GM19455 (cell line): Measurements from ENCODE around the gene SETD7.
A peak's percentile ranks its signal among the peaks of the same experiment; 100 is the strongest.

Experiments
- ATAC-seq: cut with Tn5 transposase; IDR thresholded peaks from one replicate; pipeline ENCODE4 v1.9.1; 2021; ENCODE audit not compliant: unreplicated experiment

SETD7 gene

DNA sequence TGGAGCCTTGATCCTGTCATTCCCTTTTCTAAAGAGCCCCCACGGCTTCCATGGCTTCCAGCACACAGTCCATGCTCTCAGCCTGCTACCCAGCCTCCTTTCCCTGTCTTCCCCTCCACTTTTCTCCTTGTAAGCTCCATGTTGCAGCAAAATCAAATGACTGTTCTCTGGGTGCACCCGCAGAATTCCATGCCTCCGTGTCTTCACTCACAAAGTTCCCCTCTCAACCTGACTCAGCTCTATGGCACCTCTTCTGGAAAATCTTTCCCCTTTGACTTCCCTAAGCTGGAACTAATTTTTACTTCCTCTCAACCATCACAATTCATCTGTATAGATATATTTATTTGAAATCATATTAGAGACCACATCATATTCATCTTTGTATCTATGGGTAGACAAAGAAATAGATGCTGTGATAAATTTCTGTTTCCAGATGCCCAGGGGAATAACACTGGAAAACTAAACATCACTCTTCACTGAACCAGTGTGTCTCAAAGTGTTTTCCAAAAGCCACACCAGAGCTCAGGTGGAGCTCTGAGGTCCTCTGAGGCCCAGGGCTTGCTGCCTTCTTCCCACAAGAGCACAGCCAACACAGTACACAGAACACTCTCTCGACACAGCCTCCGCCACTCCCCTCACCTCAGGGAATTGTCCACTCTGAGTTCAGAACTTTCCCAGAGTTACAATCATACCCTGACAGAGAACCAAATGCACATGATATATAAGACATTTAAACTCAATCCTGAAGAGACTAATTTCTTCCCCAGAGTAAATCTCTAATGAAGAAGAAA, 3.3 kb downstream of the SETD7 start:
- no peak for ATAC-seq

DNA sequence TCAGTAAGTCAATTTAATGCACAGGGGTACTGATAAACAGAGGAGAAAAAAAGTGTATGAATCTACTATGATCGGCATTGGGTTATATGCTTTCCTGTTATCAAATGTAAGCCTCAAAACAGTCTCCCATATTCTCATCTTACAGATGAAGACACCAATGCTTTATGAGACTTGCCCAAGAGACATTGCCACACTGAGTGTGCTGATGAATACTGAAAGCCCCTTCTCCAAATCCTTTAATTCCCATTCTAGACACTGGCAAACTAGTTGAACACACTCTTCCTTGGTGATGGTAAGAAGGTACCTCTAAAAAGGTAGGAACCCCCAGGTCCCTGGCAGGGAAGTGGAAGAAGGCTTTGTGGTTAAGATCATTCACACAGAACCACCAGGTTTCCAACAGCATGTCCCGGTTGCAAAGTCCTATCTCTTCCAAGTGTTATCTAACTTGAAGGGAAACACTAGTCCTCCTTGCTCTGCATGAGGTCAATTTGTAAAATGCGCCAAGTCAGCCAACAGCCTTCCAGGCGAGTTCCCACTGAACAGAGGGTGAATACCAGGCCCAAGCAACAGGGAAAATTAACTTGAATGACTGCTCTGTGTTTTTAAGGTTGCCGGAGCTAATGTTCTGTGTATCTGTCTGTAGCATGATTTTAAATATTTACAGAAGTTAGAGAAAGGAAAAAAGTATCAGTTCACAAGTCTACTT, 5.1 kb downstream of the SETD7 start:
- no peak for ATAC-seq

DNA sequence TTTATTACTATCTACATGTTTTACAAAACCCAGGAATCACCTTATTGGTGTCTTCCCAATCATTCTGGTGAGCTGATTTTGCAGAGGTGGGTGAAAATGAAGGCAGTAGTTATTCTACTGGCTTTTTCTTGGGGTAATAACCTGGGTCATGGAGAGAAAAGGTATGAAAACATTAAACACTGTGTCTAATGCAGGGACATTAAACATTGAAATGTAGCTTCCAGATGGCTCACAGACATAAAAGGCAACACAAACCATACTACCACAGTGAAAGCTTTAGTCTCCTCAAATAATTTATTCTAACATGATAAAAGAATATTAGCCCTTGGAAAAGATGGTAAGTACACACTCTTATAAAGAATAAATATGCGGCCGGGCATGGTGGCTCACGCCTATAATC, 8.0 kb downstream of the SETD7 start:
- ATAC-seq, result no peak

DNA sequence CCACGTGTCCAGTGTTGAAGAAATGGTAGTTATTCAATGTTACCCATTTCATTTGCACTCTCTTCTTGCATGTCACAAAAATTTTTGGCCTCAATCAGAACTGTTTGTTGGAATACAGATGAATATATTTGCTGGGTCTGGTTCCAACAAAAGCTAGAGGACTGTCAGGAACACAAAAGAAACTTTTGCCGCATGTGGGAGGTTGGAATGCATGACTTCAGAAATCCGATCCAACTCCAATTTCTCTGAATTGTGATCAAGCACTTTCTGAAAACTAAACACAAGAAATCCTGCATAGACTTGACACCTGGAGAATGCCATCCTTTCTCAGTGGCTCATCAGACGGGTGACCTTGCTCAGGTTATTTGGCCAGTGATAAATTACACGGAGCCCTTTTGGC, 15.4 kb downstream of the SETD7 start:
- ATAC-seq, result no peak

GRCh38 chr4:139540161-139540560, 15.9 kb downstream of the SETD7 start:
- ATAC-seq, result no peak

GRCh38 chr4:139537292-139537691, 18.7 kb downstream of the SETD7 start:
- no peak for ATAC-seq

GRCh38 chr4:139535871-139536234, 20.2 kb downstream of the SETD7 start:
- ATAC-seq, result no peak

- ATAC-seq, result no peak
Observed at GRCh38 chr4:139535228-139535870, 20.7 kb downstream of the SETD7 start.

DNA sequence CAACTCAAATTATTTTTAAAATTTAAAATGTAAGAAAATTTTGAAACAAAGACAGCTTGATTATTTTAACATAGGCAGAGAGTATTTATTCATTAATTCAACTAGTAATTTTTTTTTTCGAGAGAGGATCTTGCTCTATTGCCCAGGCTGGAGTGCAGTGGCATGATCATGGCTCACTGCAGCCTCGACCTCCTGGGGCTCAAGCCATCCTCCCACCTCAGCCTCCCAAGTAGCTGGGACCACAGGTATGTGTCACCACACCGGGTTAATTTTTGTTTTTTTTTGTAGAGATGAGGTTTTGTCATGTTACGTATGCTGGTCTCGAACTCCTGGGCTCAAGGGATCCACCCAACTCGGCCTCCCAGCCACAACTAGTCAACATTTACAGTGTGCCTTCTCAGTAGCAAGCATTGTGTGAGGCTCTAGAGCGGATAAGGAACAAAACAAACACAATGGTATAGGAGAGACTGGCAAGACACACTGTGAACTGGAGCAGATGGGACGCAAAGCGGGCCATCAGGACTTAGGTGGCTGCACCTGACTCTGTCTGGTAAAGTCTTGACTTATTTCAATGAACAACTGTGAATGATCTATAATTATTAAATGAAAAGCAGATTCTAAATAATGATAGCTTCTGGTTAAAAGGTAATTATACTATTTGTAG, 21.6 kb downstream of the SETD7 start:
- no peak for ATAC-seq

DNA sequence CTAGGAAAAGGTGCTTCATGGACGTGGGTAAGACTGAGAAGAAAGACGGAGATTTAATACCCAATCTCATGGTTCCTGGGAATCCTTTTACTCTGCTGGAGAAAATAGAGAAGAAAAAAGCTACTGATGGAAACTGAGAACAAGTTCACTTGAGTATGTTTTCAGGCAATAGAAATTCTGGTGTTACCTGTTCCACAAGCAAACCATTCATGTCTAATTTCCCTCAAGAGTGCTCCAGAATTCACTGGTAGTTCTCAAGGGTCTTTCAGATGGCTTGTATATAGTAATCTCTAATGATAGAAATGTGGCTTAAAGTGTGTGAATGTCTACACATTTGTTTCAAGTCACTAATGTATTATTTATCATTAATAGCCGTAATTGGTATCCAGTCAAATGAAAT, 22.5 kb downstream of the SETD7 start:
- no peak for ATAC-seq

DNA sequence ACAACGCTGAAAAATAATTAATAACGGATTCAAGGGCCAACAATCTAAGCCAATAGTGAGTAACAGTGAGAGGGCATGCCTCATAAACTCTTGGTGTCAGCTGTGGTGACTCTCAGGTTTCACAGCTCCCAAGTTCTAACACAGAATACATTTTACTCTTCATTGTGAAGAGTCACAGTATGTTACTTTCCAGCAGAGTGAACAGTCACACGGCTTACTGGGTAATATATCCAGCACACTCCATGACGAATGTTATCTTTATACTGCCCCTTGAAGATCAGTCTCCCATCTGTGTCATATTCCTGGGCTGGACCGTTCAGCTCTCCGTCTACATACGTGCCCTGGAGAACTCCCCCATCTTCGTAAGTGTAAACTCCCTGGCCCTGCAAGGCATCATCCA, 23.1 kb downstream of the SETD7 start:
- ATAC-seq, result no peak

GRCh38 chr4:139530833-139531427, 25.1 kb downstream of the SETD7 start:
- ATAC-seq, result peak; percentile 60

DNA sequence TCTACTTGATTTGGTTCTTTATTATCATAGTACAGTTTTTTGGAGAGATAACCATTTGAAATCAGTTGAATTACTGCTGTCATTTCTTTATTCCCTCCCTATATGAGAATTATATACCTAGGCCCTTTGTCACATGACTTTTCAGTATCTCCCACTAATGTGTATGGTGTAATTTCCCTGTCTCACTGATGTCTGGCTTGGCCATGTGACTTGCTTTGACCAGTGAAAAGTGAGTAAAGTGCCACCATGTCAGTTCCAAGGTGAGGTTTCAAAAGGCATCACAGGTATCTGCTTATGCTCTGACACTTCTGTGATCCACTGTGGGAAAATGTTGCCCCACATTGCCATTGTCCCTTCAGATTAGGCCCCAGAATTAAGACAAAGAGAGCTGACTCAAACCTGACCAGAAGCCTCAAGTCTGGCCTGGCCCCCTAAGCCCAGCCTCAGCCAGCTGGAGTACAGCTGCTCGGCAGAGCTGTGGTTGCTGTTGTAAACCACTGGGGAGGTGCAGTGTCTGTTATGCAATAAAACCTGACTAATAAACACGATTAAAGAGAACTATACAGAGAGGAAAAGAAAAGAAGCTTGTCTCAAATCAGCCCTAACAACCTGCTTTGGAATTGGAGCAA, 27.5 kb downstream of the SETD7 start:
- ATAC-seq, result peak; percentile 57

GRCh38 chr4:139526928-139527327, 29.1 kb downstream of the SETD7 start:
- ATAC-seq, result no peak

DNA sequence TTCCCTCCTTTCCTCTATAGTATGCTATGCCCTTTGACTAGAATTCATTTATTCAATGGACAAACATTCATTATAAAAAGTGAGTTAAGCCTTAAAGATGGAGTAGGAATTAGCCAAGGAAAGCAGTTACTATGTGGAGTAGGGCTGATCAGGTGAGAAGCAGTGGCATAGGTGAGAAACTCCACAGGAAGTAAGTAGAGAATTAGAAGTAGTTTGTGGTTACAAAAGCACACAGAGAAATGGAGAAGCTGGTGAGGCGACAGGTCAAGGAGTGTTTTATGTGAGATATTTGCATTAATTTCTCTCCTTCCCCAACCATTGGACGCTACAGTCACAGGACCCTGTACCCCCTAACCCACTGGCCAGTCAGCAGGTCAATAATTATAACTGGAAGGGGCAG, 30.6 kb downstream of the SETD7 start:
- ATAC-seq, result no peak

- no peak for ATAC-seq
Observed at GRCh38 chr4:139524062-139524631, 31.9 kb downstream of the SETD7 start.

- no peak for ATAC-seq
Observed at GRCh38 chr4:139523076-139523475, 32.9 kb downstream of the SETD7 start.

- ATAC-seq, result no peak
Observed at GRCh38 chr4:139522457-139522856, 33.6 kb downstream of the SETD7 start.

DNA sequence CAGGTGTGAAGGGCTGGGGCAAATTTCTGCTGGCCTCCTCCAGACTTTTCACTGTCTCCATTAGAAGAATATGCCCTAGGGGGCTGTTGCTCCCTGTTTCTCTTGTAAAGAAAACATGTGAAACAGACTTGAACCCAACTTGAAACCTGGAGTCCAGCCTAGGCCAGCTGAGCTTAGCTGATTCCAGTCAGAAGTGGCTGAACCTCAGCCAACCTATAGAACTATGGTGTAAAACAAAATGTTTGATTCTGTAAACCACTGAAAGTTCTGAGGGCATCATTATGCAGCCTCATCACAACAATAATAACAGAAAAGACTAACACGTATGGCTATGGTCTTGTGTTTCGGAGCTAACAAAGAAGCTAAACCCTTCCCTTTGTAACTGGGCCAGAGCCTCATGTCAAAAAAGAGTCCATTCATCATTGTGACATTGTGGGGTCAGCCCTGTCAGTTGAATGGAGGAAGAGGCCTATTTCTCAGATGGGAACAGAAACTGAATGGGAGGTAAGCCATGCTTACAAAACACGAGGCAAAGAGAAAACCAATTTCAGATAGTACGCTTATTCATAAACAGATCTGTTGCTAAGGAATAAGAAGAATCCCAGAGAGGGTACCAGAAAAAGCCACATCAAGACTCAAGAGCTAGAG, 34.1 kb downstream of the SETD7 start:
- no peak for ATAC-seq

- no peak for ATAC-seq
Observed at GRCh38 chr4:139515531-139515958, 40.5 kb downstream of the SETD7 start.
